Left lung (tissue), 10 donors: ENCODE data around the gene INPP5A. TPM values are rescaled to one million over a fixed set of nuclear protein-coding genes. Genes with fewer than 3 reads are reported as not detected.

Experiments used
- ATAC-seq: fragments of 200-7000 bp; cut with Tn5 transposase; one replicate; pipeline ENCODE4 v1.9.1; 2020; ENCODE audit warnings: moderate library complexity
- DNase-seq, 4 donors: peaks; one replicate each; pipeline ENCODE4 v3.0.0-alpha.2; 2013 to 2020
- H3K27ac ChIP-seq, 2 donors: fragments of 200-600 bp; sonication (generic) in 1 of 2; one replicate each; pipeline versions ENCODE4 v1.5.0 to v1.8.0; 2020 to 2021
- H3K27me3 ChIP-seq, 2 donors: fragments of 200-600 bp; sonication (generic) in 1 of 2; one replicate each; pipeline versions ENCODE4 v1.5.0 to v1.8.0; 2020 to 2021
- H3K36me3 ChIP-seq, 2 donors: fragments of 200-600 bp; sonication (generic) in 1 of 2; one replicate each; pipeline versions ENCODE4 v1.5.0 to v1.8.0; 2020 to 2021
- H3K4me1 ChIP-seq, 2 donors: fragments of 200-600 bp; one replicate each; pipeline ENCODE4 v1.8.0; 2021
- H3K4me3 ChIP-seq, 2 donors: fragments of 200-600 bp; sonication (generic) in 1 of 2; one replicate each; pipeline versions ENCODE4 v1.5.0 to v1.8.0; 2020 to 2021; ENCODE audit warnings: mild to moderate bottlenecking in 1 of 2
- H3K9me3 ChIP-seq, 2 donors: fragments of 200-600 bp; sonication (generic) in 1 of 2; one replicate each; pipeline versions ENCODE4 v1.5.0 to v1.8.0; 2020 to 2021
- intact Hi-C, 2 donors: fragments of 100-400 bp; cut with DNase I; formaldehyde crosslinking; loops; one replicate each; pipeline versions ENCODE4 v1.11.2 to v1.14.2; 2022
- polyA plus RNA-seq, 6 donors: library from polyadenylated mRNA; unstranded; fragments of 120-200 nt; gene quantifications; one replicate each; pipeline ENCODE4 v1.2.1, GENCODE V29; 2013; ENCODE audit not compliant: insufficient read length in 6 of 6
- total RNA-seq, 2 donors: library from RNA; stranded (reverse); fragmentation: NEBNext Ultra II Directional; extraction: Animal tissue kit (Norgen Biotek cat#: 25700); gene quantifications; one replicate each; pipeline ENCODE4 v1.2.1, GENCODE V29; 2021
- TF ChIP-seq, protein P1 (sequence below), 2 donors: fragments of 200-600 bp; sonication (generic) in 1 of 2; IDR thresholded peaks; one replicate each; pipeline versions ENCODE4 v1.5.0 to v1.8.0; 2021; ENCODE audit warnings: antibody characterized with exemption in 2 of 2
- donor health status: DM: no; HTN: yes; CAD: no.
- donor health status: DM: no; HTN: no; CAD: no.

Gene INPP5A
- total and polyA plus RNA-seq, 8 donors: 32.0 to 44.0 (median 36.8) TPM

DNA sequence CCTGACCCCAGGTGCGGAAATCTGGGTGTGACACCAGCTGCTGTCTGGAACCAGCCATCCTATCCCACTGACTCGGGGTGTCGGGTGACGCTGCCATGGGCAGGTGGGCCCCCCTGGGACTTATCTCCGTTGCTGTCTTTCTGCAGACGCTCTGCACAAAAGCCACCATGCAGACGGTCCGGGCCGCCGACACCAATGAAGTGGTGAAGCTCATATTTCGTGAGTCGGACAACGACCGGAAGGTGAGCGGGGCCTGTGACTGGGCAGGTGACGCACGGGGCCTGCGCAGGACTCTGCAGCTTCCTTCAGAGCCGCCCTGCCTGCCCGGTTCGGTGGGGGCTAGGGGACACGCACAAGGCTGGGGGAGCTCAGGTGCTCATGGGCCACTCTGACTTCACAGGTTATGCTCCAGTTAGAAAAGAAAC is 211.8 kb downstream of the INPP5A start:
- no peak overlapping the region for H3K27ac ChIP-seq
- TF ChIP-seq, protein P1, sequence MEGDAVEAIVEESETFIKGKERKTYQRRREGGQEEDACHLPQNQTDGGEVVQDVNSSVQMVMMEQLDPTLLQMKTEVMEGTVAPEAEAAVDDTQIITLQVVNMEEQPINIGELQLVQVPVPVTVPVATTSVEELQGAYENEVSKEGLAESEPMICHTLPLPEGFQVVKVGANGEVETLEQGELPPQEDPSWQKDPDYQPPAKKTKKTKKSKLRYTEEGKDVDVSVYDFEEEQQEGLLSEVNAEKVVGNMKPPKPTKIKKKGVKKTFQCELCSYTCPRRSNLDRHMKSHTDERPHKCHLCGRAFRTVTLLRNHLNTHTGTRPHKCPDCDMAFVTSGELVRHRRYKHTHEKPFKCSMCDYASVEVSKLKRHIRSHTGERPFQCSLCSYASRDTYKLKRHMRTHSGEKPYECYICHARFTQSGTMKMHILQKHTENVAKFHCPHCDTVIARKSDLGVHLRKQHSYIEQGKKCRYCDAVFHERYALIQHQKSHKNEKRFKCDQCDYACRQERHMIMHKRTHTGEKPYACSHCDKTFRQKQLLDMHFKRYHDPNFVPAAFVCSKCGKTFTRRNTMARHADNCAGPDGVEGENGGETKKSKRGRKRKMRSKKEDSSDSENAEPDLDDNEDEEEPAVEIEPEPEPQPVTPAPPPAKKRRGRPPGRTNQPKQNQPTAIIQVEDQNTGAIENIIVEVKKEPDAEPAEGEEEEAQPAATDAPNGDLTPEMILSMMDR (IDR thresholded peaks at IDR 0.05): no peak
- DNase-seq (no peak), ATAC-seq (no peak)
- intact Hi-C loops: no loop called here
- H3K4me3 ChIP-seq: no peak overlapping the region
- H3K27me3 ChIP-seq: no peaks in the 10 kb centered on the region
- H3K9me3 ChIP-seq: no peaks in the 10 kb centered on the region
- H3K36me3 ChIP-seq: peaks cover 0 to 46% of the 10 kb centered on the region in 2 donors
- H3K4me1 ChIP-seq: no peaks in the 10 kb centered on the region

DNA sequence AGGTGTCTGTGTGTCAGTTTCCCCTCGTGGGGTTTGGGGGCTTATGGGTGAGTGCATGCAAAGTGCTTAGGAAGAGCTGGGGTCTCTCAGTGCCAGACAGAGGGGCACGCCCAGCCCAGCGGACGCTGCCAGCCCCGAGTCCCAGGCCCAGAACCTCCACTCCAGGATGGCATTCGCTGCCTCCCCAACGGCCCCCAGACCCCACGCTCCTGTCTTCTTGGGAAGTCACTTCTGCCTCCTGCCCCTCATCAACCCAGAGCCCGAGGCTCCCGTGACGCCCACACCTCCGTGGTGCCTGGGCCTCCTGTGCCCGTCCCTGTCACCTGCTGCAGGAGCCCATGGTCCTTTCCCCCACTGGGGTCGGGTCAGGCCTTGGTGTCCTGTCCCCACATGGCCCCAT is 213.3 kb downstream of the INPP5A start:
- no peak overlapping the region for H3K4me3 ChIP-seq
- ATAC-seq (no peak), DNase-seq (no peak)
- H3K27me3 ChIP-seq: no peaks in the 10 kb centered on the region
- no peaks in the 10 kb centered on the region for H3K4me1 ChIP-seq
- TF ChIP-seq, protein P1 (IDR thresholded peaks at IDR 0.05): no peak
- peaks cover 0 to 55% of the 10 kb centered on the region in 2 donors for H3K36me3 ChIP-seq
- no peaks in the 10 kb centered on the region for H3K9me3 ChIP-seq
- H3K27ac ChIP-seq: no peak overlapping the region
- intact Hi-C loops: no loop called here

DNA sequence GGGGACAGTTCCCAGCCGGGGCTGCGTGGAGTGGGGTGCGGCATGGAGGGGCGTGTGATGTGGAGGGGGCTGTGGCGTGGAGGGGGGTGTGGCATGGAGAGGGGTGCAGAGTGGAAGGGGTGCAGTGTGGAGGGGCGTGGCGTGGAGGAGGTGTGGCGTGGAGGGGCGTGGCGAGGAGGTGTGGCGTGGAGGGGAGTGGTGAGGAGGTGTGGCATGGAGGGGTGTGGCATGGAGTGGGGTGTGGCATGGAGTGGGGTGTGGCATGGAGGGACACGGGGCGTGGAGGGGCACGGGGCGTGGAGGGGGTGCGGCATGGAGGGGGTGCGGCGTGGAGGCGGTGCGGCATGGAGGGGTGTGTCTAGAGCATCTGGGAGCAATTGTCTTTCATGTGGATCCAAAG is 214.8 kb downstream of the INPP5A start:
- no peaks in the 10 kb centered on the region for H3K4me1 ChIP-seq
- H3K9me3 ChIP-seq: no peaks in the 10 kb centered on the region
- DNase-seq (no peak), ATAC-seq (no peak)
- H3K27ac ChIP-seq: no peak overlapping the region
- TF ChIP-seq, protein P1 (IDR thresholded peaks at IDR 0.05): no peak
- peaks cover 0 to 69% of the 10 kb centered on the region in 2 donors for H3K36me3 ChIP-seq
- intact Hi-C loops: no loop called here
- no peaks in the 10 kb centered on the region for H3K27me3 ChIP-seq
- no peak overlapping the region for H3K4me3 ChIP-seq

DNA sequence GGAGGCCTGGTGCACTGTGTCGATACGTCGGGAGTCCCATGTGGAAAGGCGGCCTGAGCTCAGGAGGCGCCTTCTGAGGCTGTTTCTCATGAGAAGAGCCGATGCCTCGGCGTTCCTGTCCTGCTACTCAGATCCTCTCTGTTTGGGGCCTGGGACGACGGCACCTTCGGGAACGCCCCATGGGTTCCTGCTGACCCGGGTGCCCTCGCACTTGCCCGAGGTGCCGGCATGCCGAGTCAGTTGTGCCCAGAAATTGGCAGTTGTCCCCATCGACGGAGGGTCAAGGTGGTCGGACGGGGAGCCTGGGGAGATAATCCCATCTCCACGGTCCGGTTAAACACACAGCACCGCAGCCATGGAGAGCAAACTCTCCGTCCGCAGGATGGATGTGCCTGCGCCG is 215.4 kb downstream of the INPP5A start:
- Histone ChIP-seq H3K9me3 (no peaks in the 10 kb centered on the region), H3K36me3 (peaks cover 0 to 75% of the 10 kb centered on the region in 2 donors), H3K27me3 (no peaks in the 10 kb centered on the region), H3K4me3 (no peak overlapping the region), H3K4me1 (no peaks in the 10 kb centered on the region), H3K27ac (no peak overlapping the region)
- DNase-seq (no peak), ATAC-seq (no peak)
- TF ChIP-seq, protein P1 (IDR thresholded peaks at IDR 0.05): no peak
- intact Hi-C loops: no loop called here

DNA sequence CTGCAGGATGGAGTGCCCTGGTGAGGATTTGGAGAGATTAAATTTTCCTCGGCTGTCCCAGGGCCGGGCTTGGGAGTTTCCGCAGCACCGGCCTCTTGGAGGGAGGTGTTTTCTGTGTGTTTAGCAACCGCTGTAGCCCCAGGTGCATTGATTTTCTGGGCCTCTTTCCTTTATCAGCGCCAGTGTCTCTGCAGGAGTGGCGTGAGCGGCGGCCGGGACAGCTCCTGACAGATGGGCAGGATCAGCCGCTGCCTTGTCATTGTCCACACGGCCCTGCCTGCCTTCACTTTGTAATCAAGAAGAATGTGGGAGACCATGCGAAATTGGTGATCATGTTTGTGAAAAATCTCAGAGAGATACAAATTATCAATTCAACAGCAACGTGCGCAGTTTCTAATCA is 216.0 kb downstream of the INPP5A start:
- ATAC-seq: no peak
- TF ChIP-seq, protein P1 (IDR thresholded peaks at IDR 0.05): no peak
- intact Hi-C loops: no loop called here
- no peak overlapping the region for H3K4me3 ChIP-seq
- H3K27me3 ChIP-seq: no peaks in the 10 kb centered on the region
- no peak overlapping the region for H3K27ac ChIP-seq
- peaks cover 0 to 78% of the 10 kb centered on the region in 2 donors for H3K36me3 ChIP-seq
- no peaks in the 10 kb centered on the region for H3K9me3 ChIP-seq
- no peaks in the 10 kb centered on the region for H3K4me1 ChIP-seq
- peak in 1 of 4 donors; percentile 9 for DNase-seq
